OCI-LY3 (cell line): ENCODE data around the gene GHR.

Experiments
- H2AFZ ChIP-seq: fragments of 200-600, 300-600 bp; shearing (Covaris generic); 2 replicates; pipeline ENCODE4 v1.6.0; 2014; ENCODE audit warnings: antibody characterized with exemption, low read depth, low read length
- H3K27ac ChIP-seq: fragments of 200-600, 300-600 bp; sonication (generic); 2 replicates; pipeline ENCODE4 v1.5.1; 2014; ENCODE audit warnings: mild to moderate bottlenecking, low read length, moderate library complexity, mixed read lengths
- H3K27me3 ChIP-seq: fragments of 200-600, 300-600 bp; sonication (generic); 2 replicates; pipeline ENCODE4 v1.6.1; 2014; ENCODE audit warnings: low read depth, low read length, mixed read lengths
- H3K36me3 ChIP-seq: fragments of 200-600, 300-600 bp; sonication (generic); replicated peaks from 2 replicates; pipeline ENCODE3; 2014; ENCODE audit warnings: low read depth, low read length, mixed read lengths
- H3K4me1 ChIP-seq: fragments of 300-600, 200-600 bp; sonication (generic); 2 replicates; pipeline ENCODE4 v1.6.1; 2014; ENCODE audit warnings: low read length, mixed read lengths
- H3K4me2 ChIP-seq: fragments of 200-600, 300-600 bp; sonication (generic); 2 replicates; pipeline ENCODE4 v1.6.1; 2014; ENCODE audit warnings: low read length, mixed read lengths
- H3K4me3 ChIP-seq: fragments of 300-600, 200-600 bp; sonication (generic); 2 replicates; pipeline ENCODE4 v1.5.1; 2014; ENCODE audit warnings: antibody characterized with exemption, mild to moderate bottlenecking, low read length, moderate library complexity
- H3K79me2 ChIP-seq: fragments of 300-600, 200-600 bp; shearing (Covaris generic); 2 replicates; pipeline ENCODE4 v1.6.1; 2014; ENCODE audit warnings: mild to moderate bottlenecking, low read length, mixed read lengths
- H3K9ac ChIP-seq: fragments of 300-600, 200-600 bp; shearing (Covaris generic); 2 replicates; pipeline ENCODE4 v1.6.0; 2014; ENCODE audit warnings: mild to moderate bottlenecking, low read length, moderate library complexity
- H3K9me3 ChIP-seq: fragments of 200-600, 300-600 bp; shearing (Covaris generic); 2 replicates; pipeline ENCODE4 v1.6.1; 2014; ENCODE audit warnings: low read length, mixed read lengths; ENCODE audit not compliant: insufficient read depth
- H4K20me1 ChIP-seq: fragments of 200-600, 300-600 bp; sonication (generic); 2 replicates; pipeline ENCODE4 v1.6.1; 2016; ENCODE audit warnings: low read length, mixed read lengths; ENCODE audit not compliant: insufficient read depth
- CTCF ChIP-seq: fragments of 200-600, 300-600 bp; sonication (generic); IDR thresholded peaks from 2 replicates; pipeline ENCODE4 v1.5.1; 2014; ENCODE audit warnings: antibody characterized with exemption, low read length, low read depth
- EZH2phosphoT487 ChIP-seq: fragments of 200-600 bp; shearing (Covaris generic); IDR thresholded peaks from 2 replicates; pipeline ENCODE4 v1.6.1; 2018; ENCODE audit warnings: antibody characterized with exemption, mixed run types, low read depth

Gene GHR

GRCh38 chr5:42542106-42542505 is 118.9 kb downstream of the GHR start:
- H4K20me1 ChIP-seq, result no peaks in the 10 kb centered on the region
- no peak for TF ChIP-seq CTCF
- TF ChIP-seq EZH2phosphoT487, result no peak
- no peak overlapping the region for H3K4me2 ChIP-seq
- H3K79me2 ChIP-seq, result no peaks in the 10 kb centered on the region
- H3K9ac ChIP-seq, result no peak overlapping the region
- no peak overlapping the region for H3K27ac ChIP-seq
- no peaks in the 10 kb centered on the region for H3K9me3 ChIP-seq
- no peaks in the 10 kb centered on the region for H3K27me3 ChIP-seq
- no peak overlapping the region for H3K4me3 ChIP-seq
- H3K4me1 ChIP-seq, result no peaks in the 10 kb centered on the region
- H2AFZ ChIP-seq, result no peak overlapping the region
- H3K36me3 ChIP-seq, result no peaks in the 10 kb centered on the region

GRCh38 chr5:42543774-42544173 is 120.5 kb downstream of the GHR start:
- no peaks in the 10 kb centered on the region for H3K27me3 ChIP-seq
- no peaks in the 10 kb centered on the region for H3K4me1 ChIP-seq
- no peaks in the 10 kb centered on the region for H4K20me1 ChIP-seq
- H3K9ac ChIP-seq, result no peak overlapping the region
- no peaks in the 10 kb centered on the region for H3K79me2 ChIP-seq
- TF ChIP-seq EZH2phosphoT487 (no peak), CTCF (no peak)
- no peak overlapping the region for H3K4me3 ChIP-seq
- H2AFZ ChIP-seq, result no peak overlapping the region
- no peaks in the 10 kb centered on the region for H3K9me3 ChIP-seq
- no peak overlapping the region for H3K27ac ChIP-seq
- no peaks in the 10 kb centered on the region for H3K36me3 ChIP-seq
- no peak overlapping the region for H3K4me2 ChIP-seq

- no peak overlapping the region for H3K9ac ChIP-seq
- H3K27ac ChIP-seq, result no peak overlapping the region
- no peak overlapping the region for H2AFZ ChIP-seq
- no peaks in the 10 kb centered on the region for H3K79me2 ChIP-seq
- H3K4me2 ChIP-seq, result no peak overlapping the region
- TF ChIP-seq EZH2phosphoT487 (no peak), CTCF (no peak)
- H3K9me3 ChIP-seq, result no peaks in the 10 kb centered on the region
- H3K27me3 ChIP-seq, result no peaks in the 10 kb centered on the region
- H3K36me3 ChIP-seq, result no peaks in the 10 kb centered on the region
- no peaks in the 10 kb centered on the region for H4K20me1 ChIP-seq
- no peaks in the 10 kb centered on the region for H3K4me1 ChIP-seq
- no peak overlapping the region for H3K4me3 ChIP-seq
These were observed 121.8 kb downstream of the GHR start for GRCh38 chr5:42545038-42545437.

GRCh38 chr5:42547141-42547540 is 123.9 kb downstream of the GHR start:
- Histone ChIP-seq H3K36me3 (no peaks in the 10 kb centered on the region), H3K79me2 (no peaks in the 10 kb centered on the region), H3K4me3 (no peak overlapping the region), H3K9ac (no peak overlapping the region), H4K20me1 (no peaks in the 10 kb centered on the region), H3K4me2 (no peak overlapping the region), H3K9me3 (no peaks in the 10 kb centered on the region), H3K4me1 (no peaks in the 10 kb centered on the region), H3K27me3 (no peaks in the 10 kb centered on the region), H2AFZ (no peak overlapping the region), H3K27ac (no peak overlapping the region)
- TF ChIP-seq CTCF (no peak), EZH2phosphoT487 (no peak)
